GM21526 (cell line): ENCODE measurements around the gene RBM42.
"Not testable (repeated sequence)": the region's sequence is repeated elsewhere in the genome, so short reads cannot be mapped to it uniquely, and the experiment has no call there.

Experiments used
- ATAC-seq: cut with Tn5 transposase; IDR thresholded peaks from one replicate; pipeline ENCODE4 v1.9.1; 2021; ENCODE audit warnings: moderate library complexity; ENCODE audit not compliant: unreplicated experiment, low FRiP score

The RBM42 gene

DNA sequence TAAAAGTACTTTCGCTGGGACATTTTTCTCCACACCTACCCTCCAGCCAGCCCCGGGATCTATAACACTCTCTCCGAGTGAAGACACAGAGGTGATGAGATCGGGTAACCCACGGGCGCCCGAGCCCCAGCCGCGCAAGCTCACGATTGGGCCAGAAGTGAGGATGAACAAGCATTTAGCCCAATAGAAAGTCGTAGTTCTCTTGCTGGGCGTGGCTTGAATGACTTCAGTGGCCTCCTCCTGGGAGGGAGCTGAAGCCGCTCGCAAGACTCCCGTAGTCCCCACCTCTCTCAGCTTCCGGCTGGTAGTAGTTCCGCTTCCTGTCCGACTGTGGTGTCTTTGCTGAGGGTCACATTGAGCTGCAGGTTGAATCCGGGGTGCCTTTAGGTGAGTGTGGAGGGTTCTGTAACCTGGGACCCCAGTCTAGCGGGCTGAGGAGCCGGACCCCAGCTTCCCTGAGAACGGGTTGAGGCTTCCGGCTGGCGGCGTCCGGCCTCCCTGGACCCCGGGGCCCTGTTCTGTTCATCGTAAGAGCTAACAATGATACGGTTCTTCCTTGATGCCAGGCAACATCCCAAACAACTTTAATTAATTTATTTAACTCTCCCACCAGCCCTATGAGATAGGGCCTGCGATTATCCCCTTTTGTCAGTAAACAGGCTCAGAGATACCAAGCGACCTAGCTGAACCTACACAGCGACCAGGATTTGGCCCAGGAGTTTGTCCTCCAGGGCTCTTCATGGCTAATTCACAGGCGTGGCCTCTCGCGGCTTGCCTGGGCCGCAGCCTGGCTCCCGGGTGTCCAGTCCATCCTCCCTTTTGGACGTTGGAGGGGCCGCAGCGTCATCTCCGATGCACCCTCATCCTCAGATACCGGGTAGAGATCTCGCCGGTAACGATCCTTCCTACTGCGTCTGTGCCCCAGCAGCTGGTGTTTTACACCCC is 19.5 kb downstream of the RBM42 start, which contains the start of gene COX6B1:
Gene COX6B1 (plus strand): TSS at position 307 of the 945 bp plus-strand sequence. CDS start 2,921 bp downstream, outside the sequence.
- ATAC-seq = no peak

DNA sequence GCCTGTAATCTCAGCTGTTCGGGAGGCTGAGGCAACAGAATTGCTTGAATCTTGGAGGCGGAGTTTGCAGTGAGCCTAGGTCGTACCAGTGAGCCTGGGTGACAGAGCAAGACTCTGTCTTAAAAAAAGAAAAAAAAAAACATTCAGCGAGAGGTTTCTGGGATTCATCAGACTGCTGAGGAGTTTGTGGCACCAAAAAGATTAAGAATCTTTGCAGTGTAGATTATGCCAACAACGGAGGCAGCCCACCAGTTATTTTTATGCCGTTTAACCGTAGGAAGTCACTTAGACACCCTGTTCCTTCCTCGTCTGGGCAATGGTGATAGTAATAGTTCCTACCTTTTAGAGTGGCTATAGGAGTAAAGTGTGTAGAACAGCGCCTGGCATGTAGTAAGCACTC is 21.7 kb downstream of the RBM42 start:
- no peak for ATAC-seq

DNA sequence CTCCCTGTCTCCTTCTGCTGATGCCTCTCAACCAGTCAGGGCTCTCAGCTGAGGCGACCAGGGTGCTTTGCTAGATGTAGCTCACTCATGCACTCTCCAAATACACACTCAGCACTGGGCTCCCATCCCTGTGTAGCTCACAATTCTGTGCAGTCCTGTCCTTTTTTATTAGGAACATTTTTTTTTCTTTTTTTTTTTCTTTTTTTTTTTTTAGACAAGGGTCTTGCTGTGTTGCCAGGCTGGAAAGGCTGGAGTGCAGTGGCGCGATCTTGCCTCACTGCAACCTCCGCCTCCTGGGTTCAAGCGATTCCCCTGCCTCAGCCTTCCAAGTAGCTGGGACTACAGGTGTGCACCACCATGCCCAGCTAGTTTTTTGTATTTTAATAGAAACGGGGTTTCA is 26.0 kb downstream of the RBM42 start:
- not testable (repeated sequence) for ATAC-seq

DNA sequence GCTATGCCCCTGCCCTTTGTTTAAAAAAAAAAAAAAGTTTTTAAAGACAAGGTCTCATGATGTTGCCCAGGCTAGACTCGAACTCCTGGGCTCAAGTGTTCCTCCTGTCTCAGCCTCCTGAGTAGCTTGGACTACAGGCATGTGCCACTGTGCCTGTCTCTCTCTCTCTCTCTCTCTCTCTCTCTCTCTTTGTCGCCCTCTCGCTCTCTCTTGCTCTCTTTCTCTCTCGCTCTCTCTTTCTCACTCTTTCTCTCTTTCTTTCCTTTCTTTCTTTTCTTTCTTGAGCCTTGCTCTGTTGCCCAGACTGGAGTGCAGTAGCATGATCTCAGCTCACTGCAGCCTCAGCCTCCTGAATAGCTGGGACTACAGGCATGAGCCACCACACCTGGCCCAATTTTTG is 26.8 kb downstream of the RBM42 start:
- no peak for ATAC-seq

DNA sequence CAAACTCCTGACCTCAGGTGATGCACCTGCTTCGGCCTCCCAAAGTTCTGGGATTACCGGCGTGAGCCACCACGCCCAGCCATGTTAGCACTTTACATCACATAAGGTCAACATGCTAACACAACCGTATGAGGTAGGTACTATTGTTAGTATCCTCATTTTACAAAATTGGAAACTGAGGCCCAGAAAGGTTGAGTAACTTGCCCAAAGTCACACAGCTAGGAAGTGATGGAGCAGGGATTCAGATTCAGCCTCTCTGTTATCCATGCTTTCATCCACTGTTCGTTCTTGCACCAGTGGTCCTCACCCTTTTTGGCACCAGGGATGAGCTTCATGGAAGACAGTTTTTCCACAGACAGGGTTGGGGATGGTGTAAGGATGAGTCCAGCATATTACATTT is 27.9 kb downstream of the RBM42 start:
- ATAC-seq = no peak

DNA sequence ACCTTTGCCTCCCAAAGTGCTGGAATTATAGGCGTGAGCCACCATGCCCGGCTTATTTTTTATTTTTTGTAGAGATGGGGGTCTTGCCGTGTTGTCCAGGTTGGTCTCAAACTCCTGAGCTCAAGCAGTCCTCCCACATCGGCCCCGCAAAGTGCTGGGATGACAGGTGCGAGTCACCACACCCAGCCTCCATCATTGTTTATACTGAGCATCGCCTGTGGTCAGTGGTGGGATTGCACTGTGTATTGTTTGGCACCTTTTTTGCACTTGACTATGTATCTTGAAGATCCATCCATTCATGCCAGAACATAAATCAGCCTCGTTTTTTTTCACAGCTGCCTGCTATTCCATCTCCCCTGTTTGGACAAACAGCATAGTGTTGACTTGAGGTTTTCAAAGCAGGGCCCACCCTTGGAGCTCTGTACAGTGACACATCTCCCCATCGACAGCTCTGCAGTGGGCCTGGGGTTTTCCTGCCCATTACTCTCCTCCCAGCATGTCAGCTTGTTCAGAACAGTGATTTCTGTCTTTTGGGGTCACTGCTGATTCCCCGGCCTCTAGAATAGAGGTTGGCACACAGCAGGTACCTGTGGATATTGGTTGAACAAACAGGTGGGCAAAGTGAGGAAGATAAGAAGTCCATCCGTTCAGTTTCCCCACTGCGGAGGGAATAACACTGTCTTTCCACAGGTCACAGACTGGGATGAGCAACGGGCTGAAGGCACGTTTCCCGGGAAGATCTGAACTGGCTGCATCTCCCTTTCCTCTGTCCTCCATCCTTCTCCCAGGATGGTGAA is 29.3 kb downstream of the RBM42 start:
- ATAC-seq = no peak

DNA sequence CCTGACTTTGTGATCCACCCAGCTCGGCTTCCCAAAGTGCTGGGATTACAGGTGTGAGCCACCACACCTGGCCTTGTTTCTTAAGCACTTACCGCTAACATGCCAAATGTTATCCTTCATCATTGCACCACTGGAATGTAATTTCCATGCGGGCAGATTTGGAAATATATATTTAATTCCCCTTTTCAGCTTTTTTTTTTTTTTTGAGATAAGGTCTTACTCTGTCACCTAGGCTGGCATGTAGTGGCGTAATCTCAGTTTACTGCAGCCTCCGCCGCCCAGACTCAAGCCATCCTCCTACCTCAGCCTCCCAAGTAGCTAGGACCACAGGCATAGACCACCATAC is 33.1 kb downstream of the RBM42 start:
- no peak for ATAC-seq

DNA sequence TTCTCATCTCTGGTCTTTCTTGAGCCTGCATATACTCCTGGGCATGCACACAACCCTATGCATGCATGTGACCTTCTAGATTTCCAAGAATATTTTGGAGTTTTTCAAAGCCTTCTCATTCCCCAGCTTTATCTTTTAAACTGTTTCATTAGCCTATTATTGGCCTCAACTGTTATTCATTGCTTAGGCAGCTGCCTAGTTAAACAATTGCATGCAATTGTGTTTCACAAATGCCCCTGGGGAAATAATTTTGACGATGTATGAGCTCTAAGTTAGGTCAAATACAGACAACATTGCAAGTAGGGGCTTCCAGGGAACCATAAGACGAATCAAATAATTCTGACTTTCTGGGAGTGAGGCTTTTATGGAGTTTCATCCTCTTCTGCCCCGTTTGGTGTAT is 35.1 kb downstream of the RBM42 start:
- ATAC-seq = no peak

DNA sequence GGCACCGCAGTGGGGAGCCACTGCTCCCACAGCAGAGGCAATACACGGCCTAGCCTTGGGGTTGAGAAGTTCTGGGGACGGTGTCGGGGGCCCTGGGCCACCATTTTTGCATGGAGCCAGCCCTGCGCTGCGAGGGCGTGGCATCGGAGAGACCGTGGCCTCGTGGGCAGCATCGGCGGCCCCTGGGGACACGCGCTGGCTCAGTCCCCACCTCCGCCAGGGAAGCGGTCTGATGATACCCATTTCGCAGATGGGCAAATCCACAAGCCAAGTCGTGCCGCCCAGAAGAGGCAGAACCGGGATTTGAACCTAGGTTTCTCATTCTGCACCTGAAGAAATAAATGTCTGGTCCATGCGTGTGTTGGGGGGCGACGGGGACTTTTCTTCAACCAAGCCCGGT is 36.3 kb downstream of the RBM42 start:
- no peak for ATAC-seq

DNA sequence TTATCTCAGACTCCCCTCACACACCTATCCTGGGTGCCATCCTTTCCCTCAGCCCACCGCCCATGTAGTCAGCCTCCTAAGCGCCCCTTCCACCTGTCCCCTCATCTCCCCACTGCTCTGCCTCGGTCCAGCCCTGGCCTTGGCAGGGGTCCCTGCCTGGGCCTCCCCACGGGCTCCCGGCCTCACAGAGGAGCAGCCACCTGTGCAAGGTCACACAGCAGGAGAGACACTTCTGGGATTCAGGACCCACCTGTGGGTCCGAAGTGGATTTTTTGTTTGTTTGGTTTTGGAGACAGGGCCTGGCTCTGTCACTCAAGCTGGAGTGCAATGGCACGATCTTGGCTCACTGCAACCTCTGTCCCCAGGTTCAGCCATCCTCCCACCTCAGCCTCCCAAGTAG is 36.8 kb downstream of the RBM42 start:
- ATAC-seq = no peak

DNA sequence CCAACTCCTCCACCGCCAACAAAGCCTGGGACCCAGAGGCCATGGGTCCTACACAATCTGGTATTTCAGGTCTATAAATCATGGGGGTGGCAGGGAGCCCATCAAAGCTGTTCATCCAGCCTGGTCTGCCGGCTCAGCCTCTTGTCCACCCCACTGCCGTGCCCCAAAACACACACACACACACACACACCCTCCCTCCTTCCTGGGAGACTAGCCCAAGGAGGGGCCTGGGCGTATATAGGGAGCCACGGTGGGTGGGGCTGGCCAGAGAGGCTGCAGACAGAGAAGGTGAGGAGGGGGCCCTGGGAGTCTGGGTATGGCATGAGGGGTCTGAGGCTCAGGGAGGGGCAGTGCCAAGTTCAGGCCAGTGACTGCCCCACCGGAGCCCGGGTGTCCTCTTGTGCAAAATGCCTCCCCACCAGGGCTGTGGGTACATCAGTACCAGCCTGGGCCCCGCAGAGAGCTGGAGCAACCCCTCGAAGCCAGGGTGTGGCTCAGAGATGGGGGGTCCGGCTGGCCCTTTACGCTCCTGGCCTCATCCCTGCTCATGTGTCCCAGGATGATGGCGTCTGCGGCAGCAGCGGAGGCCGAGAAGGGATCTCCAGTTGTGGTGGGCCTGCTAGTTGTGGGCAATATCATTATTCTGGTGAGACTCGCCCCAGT is 37.5 kb downstream of the RBM42 start, which contains the start of gene UPK1A:
Gene UPK1A (plus strand): TSS at position 267 of the 663 bp plus-strand sequence. CDS start 296 bp downstream, at position 563.
- no peak for ATAC-seq

DNA sequence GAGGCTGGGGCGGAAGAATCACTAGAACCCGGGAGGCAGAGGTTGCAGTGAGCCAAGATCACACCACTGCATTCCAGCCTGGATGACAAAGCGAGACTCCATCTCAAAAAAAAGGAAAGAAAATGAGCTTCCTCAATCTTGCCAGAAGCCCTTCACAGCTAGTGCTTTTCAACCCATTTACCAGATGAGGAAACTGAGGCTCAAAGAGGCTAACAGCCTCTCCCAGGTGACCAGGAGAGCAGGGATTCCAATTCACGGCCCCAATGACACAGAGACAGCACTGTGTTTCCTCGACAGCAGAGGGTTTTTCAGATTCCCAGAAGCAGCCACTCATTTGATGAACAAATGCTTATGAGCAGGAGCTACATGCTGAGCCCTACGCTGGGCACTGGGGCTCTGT is 40.7 kb downstream of the RBM42 start:
- no peak for ATAC-seq

DNA sequence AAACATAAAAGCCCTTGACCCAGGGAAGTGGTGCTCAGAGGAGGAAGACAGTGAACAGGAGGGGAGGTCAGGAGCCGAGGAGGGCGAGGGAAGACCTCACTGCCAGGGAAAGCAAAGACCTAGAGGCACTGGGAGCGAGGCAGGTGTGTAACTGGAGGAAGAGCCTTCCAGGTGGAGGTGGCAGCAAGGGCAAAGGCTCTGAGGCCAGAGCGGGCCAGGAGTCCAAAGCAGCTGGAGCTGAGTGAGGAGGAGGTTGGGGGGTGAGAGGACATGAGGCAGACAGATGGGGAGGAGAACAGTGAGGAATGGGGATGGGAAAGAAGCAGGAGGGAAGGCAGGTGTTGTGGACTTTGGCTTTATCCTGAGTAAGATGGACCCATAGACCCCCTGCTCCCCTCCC is 41.1 kb downstream of the RBM42 start:
- ATAC-seq = no peak

DNA sequence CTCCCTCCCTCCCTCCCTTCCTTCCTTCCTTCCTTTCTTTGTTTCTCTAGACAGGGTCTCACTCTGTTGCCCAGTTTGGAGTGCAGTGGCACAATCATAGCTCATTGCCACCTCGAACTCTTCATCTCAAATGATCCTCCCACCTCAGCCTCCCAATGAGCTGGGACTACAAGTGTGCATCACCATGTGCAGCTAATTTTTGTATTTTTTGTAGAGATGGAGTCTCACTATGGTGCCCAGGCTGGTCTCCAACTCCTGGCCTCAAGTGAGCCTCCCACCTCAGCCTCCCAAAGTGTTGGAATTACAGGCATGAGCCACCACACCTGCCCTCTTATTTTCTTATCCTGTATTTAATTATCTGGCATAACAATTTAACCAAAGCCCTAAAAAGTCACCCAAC is 41.9 kb downstream of the RBM42 start:
- ATAC-seq = no peak

DNA sequence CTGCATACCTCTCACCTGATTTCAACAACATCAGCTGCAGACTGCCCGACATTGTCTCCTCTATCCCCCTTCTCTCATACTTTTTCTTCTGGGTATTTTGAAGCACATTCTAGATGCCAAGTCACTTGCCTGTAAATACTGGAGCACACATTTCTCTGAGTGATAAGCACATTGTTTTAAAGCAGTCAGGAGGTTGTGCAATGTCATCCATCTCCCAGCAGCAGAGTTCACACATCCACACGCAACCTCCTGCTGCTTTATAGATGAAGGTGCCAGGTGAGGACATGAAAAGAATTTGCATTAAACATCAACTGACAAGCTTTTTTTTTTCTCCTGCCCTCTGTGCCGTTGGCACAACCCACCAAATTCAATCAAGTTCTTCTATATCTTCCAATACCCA is 43.0 kb downstream of the RBM42 start:
- ATAC-seq = no peak

DNA sequence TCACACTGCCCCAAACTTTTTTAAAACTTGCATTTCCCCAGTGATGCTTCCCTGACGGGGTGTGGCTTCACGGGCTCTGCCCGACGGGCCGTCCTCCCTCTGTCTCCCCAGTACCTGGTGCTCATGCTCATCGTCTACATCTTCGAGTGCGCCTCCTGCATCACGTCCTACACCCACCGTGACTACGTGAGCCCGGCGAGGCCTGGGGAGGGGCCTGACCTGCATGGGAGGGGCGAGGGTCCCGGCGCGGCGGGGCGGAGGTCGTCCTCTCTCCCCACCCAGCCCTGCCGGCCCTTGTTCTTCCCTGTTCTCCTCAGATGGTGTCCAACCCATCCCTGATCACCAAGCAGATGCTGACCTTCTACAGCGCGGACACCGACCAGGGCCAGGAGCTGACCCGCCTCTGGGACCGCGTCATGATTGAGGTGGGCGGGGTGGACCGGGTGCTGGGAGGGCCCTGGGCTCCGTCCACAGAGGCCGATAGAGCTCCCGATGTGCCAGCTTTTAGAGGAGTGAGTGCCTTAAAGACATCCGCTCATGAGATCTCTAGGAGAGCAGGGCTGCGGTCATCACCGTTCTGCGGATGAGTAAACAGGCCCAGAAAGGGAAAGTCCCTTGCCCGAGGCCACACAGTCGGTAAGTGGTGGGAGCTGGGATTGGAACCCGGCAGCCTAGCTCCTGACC is 44.4 kb downstream of the RBM42 start:
- ATAC-seq = no peak

DNA sequence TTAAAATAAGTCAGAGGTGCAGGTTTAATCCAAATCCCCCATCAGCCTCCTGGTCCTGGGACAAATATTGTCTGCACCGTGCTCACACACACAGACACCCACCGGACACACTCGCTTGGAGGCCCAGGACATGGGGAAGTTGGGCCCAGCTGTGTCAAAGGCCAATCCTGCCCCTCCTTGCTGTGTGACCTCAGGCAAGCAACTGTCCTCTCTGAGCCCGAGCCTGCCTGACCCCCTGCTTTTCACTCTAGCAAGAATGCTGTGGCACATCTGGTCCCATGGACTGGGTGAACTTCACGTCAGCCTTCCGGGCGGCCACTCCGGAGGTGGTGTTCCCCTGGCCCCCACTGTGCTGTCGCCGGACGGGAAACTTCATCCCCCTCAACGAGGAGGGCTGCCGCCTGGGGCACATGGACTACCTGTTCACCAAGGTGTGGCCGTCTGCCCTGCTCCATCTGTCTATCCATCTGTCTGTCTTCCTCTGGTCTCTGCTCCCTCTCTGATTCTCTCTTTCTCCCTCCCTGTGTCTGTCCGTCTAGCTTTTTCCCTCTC is 46.8 kb downstream of the RBM42 start:
- no peak for ATAC-seq
